ENCODE results near the gene EML1. TPM values are rescaled to one million over a fixed set of nuclear protein-coding genes. Genes with fewer than 3 reads are reported as not detected.
A peak's percentile ranks its signal among the peaks of the same experiment; 100 is the strongest.

Gene EML1
- total and polyA plus RNA-seq, 2 of the 13 experiments (the other 11 are each of a cell fraction or from before 2014, with no cell fraction given), result 0.59 to 1.7 TPM

GRCh38 chr14:99971087-99971940 is 178.1 kb downstream of the EML1 start (continued):
- TF ChIP-seq, protein P1, sequence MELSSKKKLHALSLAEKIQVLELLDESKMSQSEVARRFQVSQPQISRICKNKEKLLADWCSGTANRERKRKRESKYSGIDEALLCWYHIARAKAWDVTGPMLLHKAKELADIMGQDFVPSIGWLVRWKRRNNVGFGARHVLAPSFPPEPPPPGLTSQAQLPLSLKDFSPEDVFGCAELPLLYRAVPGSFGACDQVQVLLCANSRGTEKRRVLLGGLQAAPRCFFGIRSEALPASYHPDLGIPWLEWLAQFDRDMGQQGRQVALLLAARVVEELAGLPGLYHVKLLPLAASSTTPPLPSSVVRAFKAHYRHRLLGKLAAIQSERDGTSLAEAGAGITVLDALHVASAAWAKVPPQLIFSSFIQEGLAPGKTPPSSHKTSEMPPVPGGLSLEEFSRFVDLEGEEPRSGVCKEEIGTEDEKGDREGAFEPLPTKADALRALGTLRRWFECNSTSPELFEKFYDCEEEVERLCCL (CRISPR knock-in tag; IDR thresholded peaks at IDR 0.05; ENCODE audit: borderline replicate concordance), result no peak
- no peak for TF ChIP-seq PHF21A (CRISPR knock-in tag; IDR thresholded peaks at IDR 0.05)
- TF ChIP-seq HMGXB3 (CRISPR knock-in tag; IDR thresholded peaks at IDR 0.05; ENCODE audit: borderline replicate concordance), result no peak
- TF ChIP-seq, protein P2, sequence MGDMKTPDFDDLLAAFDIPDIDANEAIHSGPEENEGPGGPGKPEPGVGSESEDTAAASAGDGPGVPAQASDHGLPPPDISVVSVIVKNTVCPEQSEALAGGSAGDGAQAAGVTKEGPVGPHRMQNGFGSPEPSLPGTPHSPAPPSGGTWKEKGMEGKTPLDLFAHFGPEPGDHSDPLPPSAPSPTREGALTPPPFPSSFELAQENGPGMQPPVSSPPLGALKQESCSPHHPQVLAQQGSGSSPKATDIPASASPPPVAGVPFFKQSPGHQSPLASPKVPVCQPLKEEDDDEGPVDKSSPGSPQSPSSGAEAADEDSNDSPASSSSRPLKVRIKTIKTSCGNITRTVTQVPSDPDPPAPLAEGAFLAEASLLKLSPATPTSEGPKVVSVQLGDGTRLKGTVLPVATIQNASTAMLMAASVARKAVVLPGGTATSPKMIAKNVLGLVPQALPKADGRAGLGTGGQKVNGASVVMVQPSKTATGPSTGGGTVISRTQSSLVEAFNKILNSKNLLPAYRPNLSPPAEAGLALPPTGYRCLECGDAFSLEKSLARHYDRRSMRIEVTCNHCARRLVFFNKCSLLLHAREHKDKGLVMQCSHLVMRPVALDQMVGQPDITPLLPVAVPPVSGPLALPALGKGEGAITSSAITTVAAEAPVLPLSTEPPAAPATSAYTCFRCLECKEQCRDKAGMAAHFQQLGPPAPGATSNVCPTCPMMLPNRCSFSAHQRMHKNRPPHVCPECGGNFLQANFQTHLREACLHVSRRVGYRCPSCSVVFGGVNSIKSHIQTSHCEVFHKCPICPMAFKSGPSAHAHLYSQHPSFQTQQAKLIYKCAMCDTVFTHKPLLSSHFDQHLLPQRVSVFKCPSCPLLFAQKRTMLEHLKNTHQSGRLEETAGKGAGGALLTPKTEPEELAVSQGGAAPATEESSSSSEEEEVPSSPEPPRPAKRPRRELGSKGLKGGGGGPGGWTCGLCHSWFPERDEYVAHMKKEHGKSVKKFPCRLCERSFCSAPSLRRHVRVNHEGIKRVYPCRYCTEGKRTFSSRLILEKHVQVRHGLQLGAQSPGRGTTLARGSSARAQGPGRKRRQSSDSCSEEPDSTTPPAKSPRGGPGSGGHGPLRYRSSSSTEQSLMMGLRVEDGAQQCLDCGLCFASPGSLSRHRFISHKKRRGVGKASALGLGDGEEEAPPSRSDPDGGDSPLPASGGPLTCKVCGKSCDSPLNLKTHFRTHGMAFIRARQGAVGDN (CRISPR knock-in tag; IDR thresholded peaks at IDR 0.05), result peak; percentile 74
